HCT116 (cell line): ENCODE data around the gene CNTN5. TPM values are rescaled to one million over a fixed set of nuclear protein-coding genes. Genes with fewer than 3 reads are reported as not detected.

Source experiments
- ATAC-seq: fragments of 200-7000 bp; cut with Tn5 transposase; 2 replicates; pipeline ENCODE4 v1.9.1; 2020; ENCODE audit warnings: mild to moderate bottlenecking, moderate library complexity
- BruUV-seq: library from RNA; stranded (reverse); fragments of 400-500 nt; replicated peaks from 2 replicates; lab custom pipeline; 2021; lab: Mats Ljungman, UMichigan
- CTCF ChIA-PET: fragments of 300-600 bp; sonication (Branson Sonifier 250); formaldehyde crosslinking; loops from one replicate; lab custom pipeline; 2021; ENCODE audit warnings: antibody characterized with exemption; lab: Charles Lee
- POLR2A ChIA-PET: fragments of 300-600, 350-600 bp; sonication (Branson Sonifier 250); formaldehyde crosslinking; loops from one replicate; lab custom pipeline; 2021; ENCODE audit warnings: antibody characterized with exemption; lab: Charles Lee
- RAD21 ChIA-PET, 2 experiments: fragments of 300-600 bp; sonication (Branson Sonifier 250); formaldehyde crosslinking; loops; one replicate each; lab custom pipeline; 2023; ENCODE audit warnings: low total read pairs in 2 of 2; ENCODE audit not compliant: uncharacterized antibody in 2 of 2, unreplicated experiment in 2 of 2, low non-redundant PET in 1 of 2; lab: Charles Lee
- DNase-seq: peaks from one replicate; pipeline ENCODE4 v3.0.0-alpha.2; 2010; ENCODE audit warnings: low read depth, low spot score
- H2AFZ ChIP-seq: fragments of 200-600 bp; shearing (Covaris generic), sonication (generic); 2 replicates; pipeline ENCODE4 v1.6.1; 2017; ENCODE audit warnings: low read depth, mixed run types, mixed read lengths, antibody characterized with exemption, low read length; ENCODE audit not compliant: poor library complexity, severe bottlenecking
- H3K27ac ChIP-seq: 2 replicates; pipeline ENCODE4 v1.5.1; 2012; ENCODE audit warnings: low read depth, low read length
- H3K27me3 ChIP-seq: fragments of 200-600 bp; sonication (generic); 2 replicates; pipeline ENCODE4 v1.6.1; 2016; ENCODE audit warnings: mixed run types, low read length, mixed read lengths; ENCODE audit not compliant: insufficient read depth
- H3K36me3 ChIP-seq, 2 experiments: fragments of 200-500 bp in 1 of 2; fragments of 200-600 bp in 1 of 2; sonication (Bioruptor generic) in 1 of 2; sonication (generic) in 1 of 2; 2 replicates each; pipeline versions ENCODE4 v1.5.1 to v1.6.1; 2014 to 2016; ENCODE audit warnings: low read length in 2 of 2, inconsistent platforms in 1 of 2, mixed read lengths in 1 of 2, mixed run types in 1 of 2; ENCODE audit not compliant: insufficient read depth in 2 of 2, control insufficient read depth in 1 of 2
- H3K4me1 ChIP-seq, 2 experiments: fragments of 200-600 bp in 1 of 2; sonication (generic) in 1 of 2; 2 replicates each; pipeline versions ENCODE4 v1.5.1 to v1.6.1; 2012 to 2017; ENCODE audit warnings: low read length in 2 of 2, inconsistent platforms in 1 of 2, mild to moderate bottlenecking in 1 of 2, mixed read lengths in 1 of 2, mixed run types in 1 of 2, moderate library complexity in 1 of 2; ENCODE audit not compliant: insufficient read depth in 2 of 2, control insufficient read depth in 1 of 2
- H3K4me2 ChIP-seq: fragments of 200-600 bp; sonication (generic); 2 replicates; pipeline ENCODE4 v1.6.1; 2017; ENCODE audit warnings: mixed run types, low read length, mixed read lengths
- H3K4me3 ChIP-seq, 2 experiments: fragments of 200-600 bp in 1 of 2; sonication (generic) in 1 of 2; replicated peaks in 1 of 2; 2 replicates each; pipeline ENCODE4 v1.5.1; 2011 to 2016; ENCODE audit warnings: low read length in 2 of 2, control low read depth in 1 of 2, low read depth in 1 of 2, mild to moderate bottlenecking in 1 of 2, mixed read lengths in 1 of 2, mixed run types in 1 of 2
- H3K79me2 ChIP-seq: fragments of 200-600 bp; sonication (generic); 2 replicates; pipeline ENCODE4 v1.6.1; 2017; ENCODE audit warnings: mild to moderate bottlenecking, mixed run types, low read length, moderate library complexity, mixed read lengths; ENCODE audit not compliant: insufficient read depth
- H3K9ac ChIP-seq: fragments of 200-600 bp; sonication (generic); 2 replicates; pipeline ENCODE4 v1.6.1; 2016; ENCODE audit warnings: low read length, mixed read lengths
- H3K9me2 ChIP-seq: fragments of 200-600 bp; sonication (generic), shearing (Covaris generic); 2 replicates; pipeline ENCODE4 v1.6.1; 2017; ENCODE audit warnings: mixed run types, mild to moderate bottlenecking, moderate library complexity; ENCODE audit not compliant: insufficient read depth
- H3K9me3 ChIP-seq, 2 experiments: fragments of 200-500 bp in 1 of 2; fragments of 200-600 bp in 1 of 2; sonication (Bioruptor generic) in 1 of 2; sonication (generic) in 1 of 2; 2 replicates each; pipeline ENCODE4 v1.6.1; 2014 to 2017; ENCODE audit warnings: low read length in 2 of 2, mixed read lengths in 2 of 2, inconsistent platforms in 1 of 2, low read depth in 1 of 2, mild to moderate bottlenecking in 1 of 2, mixed run types in 1 of 2, moderate library complexity in 1 of 2; ENCODE audit not compliant: control insufficient read depth in 1 of 2, insufficient read depth in 1 of 2
- H4K20me1 ChIP-seq: fragments of 200-600 bp; sonication (generic), shearing (Covaris generic); 2 replicates; pipeline ENCODE4 v1.6.1; 2017; ENCODE audit warnings: mixed run types, mild to moderate bottlenecking, moderate library complexity; ENCODE audit not compliant: insufficient read depth
- CBX3 ChIP-seq: IDR thresholded peaks from 2 replicates; pipeline ENCODE4 v1.6.1; 2012; ENCODE audit warnings: low read depth
- FOSL1 ChIP-seq: IDR thresholded peaks from 2 replicates; pipeline ENCODE4 v1.6.1; 2012; ENCODE audit warnings: low read depth
- JUND ChIP-seq: IDR thresholded peaks from 2 replicates; pipeline ENCODE4 v1.6.1; 2012
- POLR2A ChIP-seq: IDR thresholded peaks from 2 replicates; pipeline ENCODE4 v1.7.0; 2011; ENCODE audit warnings: borderline replicate concordance; ENCODE audit not compliant: insufficient read depth, insufficient read length; ENCODE audit errors: extremely low read depth
- POLR2AphosphoS5 ChIP-seq: IDR thresholded peaks from 2 replicates; pipeline ENCODE4 v1.6.1; 2011; ENCODE audit warnings: mild to moderate bottlenecking, low read depth, low read length, moderate library complexity
- RAD21 ChIP-seq: IDR thresholded peaks from 2 replicates; pipeline ENCODE4 v1.6.1; 2012; ENCODE audit warnings: low read depth, mild to moderate bottlenecking
- SP1 ChIP-seq: IDR thresholded peaks from 2 replicates; pipeline ENCODE4 v1.6.1; 2012; ENCODE audit warnings: low read depth
- YY1 ChIP-seq: IDR thresholded peaks from 2 replicates; pipeline ENCODE4 v1.6.1; 2011; ENCODE audit warnings: low read length, low read depth, moderate library complexity, mild to moderate bottlenecking; ENCODE audit not compliant: insufficient replicate concordance; ENCODE audit errors: extremely low read depth
- ZBTB33 ChIP-seq: IDR thresholded peaks from 2 replicates; pipeline ENCODE4 v1.6.1; 2011; ENCODE audit warnings: mild to moderate bottlenecking, low read length, moderate library complexity; ENCODE audit not compliant: insufficient replicate concordance; ENCODE audit errors: extremely low read depth
- ZFX ChIP-seq: fragments of 450-650 bp; IDR thresholded peaks from 2 replicates; pipeline ENCODE4 v1.6.1; 2017
- intact Hi-C: fragments of 100-400 bp; cut with micrococcal nuclease; formaldehyde crosslinking; loops from 2 replicates; pipeline ENCODE4 v1.10.0; 2022
- total RNA-seq: library from RNA; stranded (reverse); gene quantifications from one replicate; pipeline ENCODE4 v1.2.1, GENCODE V29; 2021; ENCODE audit not compliant: unreplicated experiment

Gene CNTN5
- total RNA-seq, 1 experiment from 2014 or later, result not detected

- intact Hi-C loops, result no loop called here
- H3K27me3 ChIP-seq, result no peaks in the 10 kb centered on the region
- no TSS peak for BruUV-seq
- POLR2A ChIA-PET, result no interaction called here
- CTCF ChIA-PET, result no interaction called here
- H2AFZ ChIP-seq, result no peak overlapping the region
- TF ChIP-seq POLR2AphosphoS5 (no peak), CBX3 (no peak), POLR2A (no peak), FOSL1 (no peak), RAD21 (no peak), ZBTB33 (no peak)
- H3K9me2 ChIP-seq, result no peaks in the 10 kb centered on the region
- no peak overlapping the region for H3K9ac ChIP-seq
- no peak overlapping the region for H3K27ac ChIP-seq
- no peaks in the 10 kb centered on the region for H3K36me3 ChIP-seq
- no peaks in the 10 kb centered on the region for H3K79me2 ChIP-seq
- no peak overlapping the region for H3K4me3 ChIP-seq
- no peaks in the 10 kb centered on the region for H4K20me1 ChIP-seq
- no peaks in the 10 kb centered on the region for H3K4me1 ChIP-seq
- peaks cover 0 to 14% of the 10 kb centered on the region in 2 experiments; a peak in 2 of 4 replicates for H3K9me3 ChIP-seq
- RAD21 ChIA-PET, result no interaction called here
- no peak for ATAC-seq
- no peak overlapping the region for H3K4me2 ChIP-seq
- DNase-seq, result no peak
These were observed 330.9 kb downstream of the CNTN5 start for GRCh38 chr11:99351624-99352023.

- ATAC-seq, result no peak
These were observed 331.9 kb downstream of the CNTN5 start for GRCh38 chr11:99352642-99353041.

More at GRCh38 chr11:99352642-99353041, 331.9 kb downstream of the CNTN5 start:
- Histone ChIP-seq H3K9me3 (peaks cover 0 to 14% of the 10 kb centered on the region in 2 experiments; a peak in 2 of 4 replicates), H2AFZ (no peak overlapping the region), H4K20me1 (no peaks in the 10 kb centered on the region), H3K4me1 (no peaks in the 10 kb centered on the region), H3K79me2 (no peaks in the 10 kb centered on the region), H3K9ac (no peak overlapping the region), H3K27me3 (no peaks in the 10 kb centered on the region), H3K4me2 (no peak overlapping the region), H3K36me3 (no peaks in the 10 kb centered on the region), H3K9me2 (no peaks in the 10 kb centered on the region), H3K4me3 (no peak overlapping the region), H3K27ac (no peak overlapping the region)
- POLR2A ChIA-PET, result no interaction called here
- CTCF ChIA-PET, result no interaction called here
- BruUV-seq, result no TSS peak
- intact Hi-C loops, result no loop called here
- no peak for DNase-seq
- RAD21 ChIA-PET, result no interaction called here
- TF ChIP-seq SP1, result no peak
- TF ChIP-seq YY1, result no peak
- no peak for TF ChIP-seq ZBTB33
- TF ChIP-seq CBX3, result no peak
- TF ChIP-seq JUND, result no peak
- no peak for TF ChIP-seq ZFX
